GM18498 (cell line): ENCODE data around the gene CNNM4.

Experiments
- ATAC-seq: cut with Tn5 transposase; IDR thresholded peaks from one replicate; pipeline ENCODE4 v1.9.1; 2021; ENCODE audit warnings: mild to moderate bottlenecking, moderate library complexity; ENCODE audit not compliant: unreplicated experiment

The CNNM4 gene

DNA sequence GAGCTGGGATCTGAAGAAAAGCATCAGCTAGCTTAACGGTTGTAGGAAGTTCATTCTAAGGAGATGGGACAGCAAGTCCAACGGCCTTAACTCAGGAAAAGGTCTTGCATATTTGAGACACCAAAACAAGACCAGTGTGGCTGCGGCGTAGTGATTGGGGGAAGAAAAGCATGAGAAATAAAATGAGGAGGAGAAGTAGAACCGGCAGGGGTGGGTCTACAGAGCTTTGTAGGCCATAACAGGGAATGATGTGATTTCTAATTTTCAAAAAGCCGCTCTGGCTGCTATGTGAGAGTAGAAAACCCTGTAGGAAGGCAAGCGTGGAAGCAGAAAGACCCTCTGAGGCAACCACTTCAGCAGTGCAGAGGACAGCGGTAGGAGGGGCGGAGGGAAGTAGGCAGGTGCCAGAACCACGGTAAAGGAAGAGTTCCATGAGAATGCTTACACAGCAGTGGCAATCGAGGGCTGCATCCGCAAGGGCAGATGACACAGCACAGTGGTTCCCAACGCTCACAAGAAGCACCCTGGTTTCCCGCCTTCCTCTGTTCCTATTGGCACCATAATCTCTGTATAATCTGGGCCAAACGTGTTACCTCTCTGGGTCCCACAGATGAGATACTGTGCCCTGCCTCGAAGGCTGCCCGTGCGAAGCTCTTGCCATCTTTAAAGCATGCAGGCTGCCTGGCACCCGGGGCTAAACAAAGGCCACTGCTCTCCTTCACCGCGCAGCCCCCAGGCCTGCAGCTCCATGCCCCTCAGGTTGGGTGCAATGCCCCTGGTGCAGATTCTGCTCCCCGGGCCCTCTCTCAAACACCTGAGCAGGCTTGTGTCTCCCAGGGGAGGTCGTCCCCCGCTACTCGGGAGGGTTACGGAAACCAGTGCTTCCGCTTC is 96.3 kb downstream of the CNNM4 start:
- peak; percentile 18 for ATAC-seq

DNA sequence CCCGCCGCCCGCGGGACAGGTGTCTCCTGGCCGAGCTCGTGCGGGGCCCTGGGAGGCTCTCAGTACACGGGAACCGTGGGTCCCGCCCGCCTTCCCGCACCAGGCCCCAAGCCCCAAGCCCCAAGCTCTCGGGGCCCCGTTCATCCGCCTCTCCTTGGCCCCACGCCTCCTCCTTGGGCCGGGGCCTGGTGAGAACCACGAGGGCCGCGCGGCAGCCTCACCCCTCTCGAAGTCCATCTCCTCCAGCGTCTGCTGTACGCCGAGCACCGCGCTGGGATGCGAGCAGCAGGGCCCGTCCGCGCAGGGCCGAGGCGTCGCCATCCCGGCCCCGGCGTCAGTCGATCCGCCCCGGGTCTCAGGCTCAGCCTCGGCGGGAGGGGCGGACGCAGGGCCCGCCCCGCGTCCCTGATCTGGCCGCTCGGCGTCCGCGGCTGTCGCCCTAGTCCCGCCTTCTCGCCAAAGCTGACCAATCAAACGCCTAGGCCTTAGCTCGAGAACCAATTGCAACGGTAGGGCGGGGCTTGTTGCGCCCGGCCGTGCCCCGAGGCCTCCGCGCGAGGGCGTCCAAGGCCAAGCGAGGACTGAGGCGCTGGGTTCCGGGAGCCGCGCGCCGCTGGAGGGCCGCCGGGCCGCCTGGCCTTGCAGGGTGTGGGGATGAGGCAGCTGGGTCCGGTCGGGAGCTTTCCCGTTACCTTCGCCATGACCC is 97.1 kb downstream of the CNNM4 start, which contains the start of gene ANKRD39:
TSS of gene ANKRD39 (minus strand) at position 350 of the 706 bp plus-strand sequence. CDS start at position 321, 29 bp downstream.
- ATAC-seq = peak; percentile 94

DNA sequence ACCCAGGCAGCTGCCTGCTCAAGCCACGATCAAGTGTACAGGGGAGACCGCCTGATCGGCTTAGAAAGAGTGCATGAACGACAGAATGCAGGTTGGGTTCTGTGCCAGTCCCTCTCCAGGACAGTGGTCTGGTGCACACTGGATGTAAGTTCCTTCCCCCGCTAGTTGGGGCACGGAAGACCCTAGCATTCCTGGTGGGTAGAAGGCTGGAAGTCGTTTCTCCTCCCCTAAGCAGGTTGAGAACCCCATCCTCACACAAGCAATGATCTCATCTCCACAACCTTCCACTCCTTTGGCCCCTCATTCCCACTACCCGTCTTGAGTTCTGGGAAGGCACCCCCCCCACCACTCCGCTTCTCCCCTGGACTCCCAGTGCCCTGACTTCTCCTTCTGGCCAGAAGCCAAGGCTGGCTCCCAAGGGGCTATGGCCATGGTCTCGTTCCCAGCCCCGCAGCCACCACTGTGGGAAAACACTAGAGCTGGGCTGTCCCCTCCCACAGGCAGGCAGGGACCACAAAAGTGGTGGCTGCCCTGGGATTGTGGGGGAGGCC is 98.5 kb downstream of the CNNM4 start:
- no peak for ATAC-seq

DNA sequence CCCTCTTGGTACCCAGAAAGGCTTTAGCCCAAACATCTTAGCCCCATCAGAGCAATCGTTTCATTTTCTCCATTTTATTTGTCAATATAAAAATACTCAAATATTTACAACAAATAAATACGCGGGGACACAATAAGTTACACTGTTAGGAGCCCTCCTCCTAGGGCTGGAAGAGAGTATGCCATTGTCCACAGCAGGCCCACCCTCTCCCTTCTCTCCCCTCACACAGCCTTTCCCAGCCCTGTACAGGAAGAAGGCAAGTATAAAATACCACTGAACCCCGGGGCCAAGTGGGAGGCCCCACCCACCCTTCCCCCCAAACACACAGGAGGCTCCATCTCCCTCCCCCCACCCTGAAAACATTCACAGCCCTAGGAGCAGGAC is 99.0 kb downstream of the CNNM4 start:
- ATAC-seq = no peak

DNA sequence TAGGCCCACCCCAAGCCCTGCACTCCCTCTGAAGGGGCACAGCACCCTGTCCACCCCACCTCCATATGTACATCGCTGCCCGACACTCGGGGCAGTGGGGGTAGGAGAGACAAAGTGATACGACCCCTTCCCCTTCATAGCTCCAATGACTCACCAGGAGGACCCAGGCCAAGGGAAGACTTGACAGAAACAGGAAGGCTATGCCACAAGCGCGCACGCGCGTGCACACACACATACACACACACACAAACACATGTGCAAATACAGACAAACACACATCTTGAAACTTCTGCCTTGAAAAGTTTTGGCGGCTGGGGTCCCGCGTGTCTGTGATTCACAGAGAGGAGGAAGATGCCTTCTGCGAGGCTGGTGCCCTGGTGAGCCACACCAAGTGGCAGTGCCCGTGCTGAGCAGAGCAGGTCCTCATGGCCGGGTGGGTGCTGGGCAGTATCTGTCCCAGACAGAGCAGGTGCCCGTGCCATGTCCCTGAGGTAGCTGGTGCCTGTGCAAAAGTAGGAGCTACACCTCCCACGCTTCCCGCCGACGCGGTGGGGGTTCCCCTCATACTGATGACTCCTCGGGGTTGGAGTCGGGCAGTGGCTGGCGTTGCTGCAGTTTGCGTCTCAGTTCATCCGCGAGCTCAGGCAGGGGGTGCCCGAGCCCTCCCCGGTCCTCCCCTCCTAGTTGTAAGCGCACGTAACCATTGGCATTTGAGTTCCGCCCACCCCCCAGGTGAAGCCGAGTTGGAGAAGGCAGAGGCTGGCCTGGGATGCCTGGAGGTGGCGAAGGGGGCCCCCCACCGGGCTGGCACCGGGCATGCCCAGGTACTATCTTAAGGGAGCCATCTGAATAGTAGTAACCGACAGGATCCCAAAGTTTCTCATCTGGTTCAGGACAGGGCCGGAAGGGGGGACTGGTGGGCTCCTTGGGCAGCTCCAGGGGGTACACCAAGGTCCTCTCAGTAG is 99.6 kb downstream of the CNNM4 start:
- no peak for ATAC-seq

DNA sequence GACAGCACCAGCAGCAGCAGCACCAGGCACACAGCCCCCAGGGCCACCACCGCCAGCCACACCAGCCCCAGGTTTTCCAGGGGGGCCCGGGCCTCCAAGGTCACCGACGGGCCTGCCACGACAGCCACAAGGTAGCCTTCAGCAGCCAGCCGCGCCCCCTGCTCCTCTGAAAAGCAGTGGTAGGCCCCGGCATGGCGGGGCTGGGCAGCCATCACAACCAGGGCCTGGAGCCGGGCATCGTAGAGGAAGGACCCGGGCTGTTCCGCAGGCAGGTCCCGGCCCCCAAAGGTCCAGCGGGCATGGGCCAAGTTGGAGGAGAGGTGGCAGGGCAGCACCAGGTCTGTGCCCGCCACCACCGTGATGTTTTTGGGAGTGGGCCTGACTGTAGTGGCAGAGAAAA is 100.4 kb downstream of the CNNM4 start:
- no peak for ATAC-seq
